ENCODE data around the gene IFI27.

IFI27 gene

DNA sequence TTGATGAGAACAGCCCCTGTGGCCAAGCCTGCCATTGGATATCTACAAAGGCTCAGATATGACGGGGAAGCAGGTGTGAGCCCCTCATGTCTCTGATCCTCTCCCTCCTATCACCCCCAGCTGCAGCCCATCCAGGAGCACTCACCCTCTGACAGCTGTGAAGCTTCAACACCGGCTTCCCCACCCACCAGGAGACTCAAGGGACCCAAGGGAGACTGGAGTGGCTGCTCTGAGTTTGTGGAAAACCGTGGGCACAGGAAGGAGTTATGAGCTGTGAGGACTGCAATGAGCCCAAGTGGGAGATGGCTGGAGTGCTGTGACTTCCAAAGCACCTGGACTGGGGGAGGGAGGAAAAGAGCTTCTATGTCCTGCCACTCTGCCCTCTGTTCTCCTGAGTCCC, 10.9 kb downstream of the IFI27 start:
- DNase-seq (ENCODE audit: low read depth) = no peak
- in situ Hi-C loops (cut with HindIII; ENCODE audit: low sequenced_read_pairs) = loop anchor here (5.0 kb wide), 2 partner anchors 56 to 94 kb away; partner anchors contain the start of gene OTUB2
- H3K4me3 ChIP-seq (ENCODE audit: low read depth, low read length) = no peak overlapping the region
- TF ChIP-seq, protein P1, sequence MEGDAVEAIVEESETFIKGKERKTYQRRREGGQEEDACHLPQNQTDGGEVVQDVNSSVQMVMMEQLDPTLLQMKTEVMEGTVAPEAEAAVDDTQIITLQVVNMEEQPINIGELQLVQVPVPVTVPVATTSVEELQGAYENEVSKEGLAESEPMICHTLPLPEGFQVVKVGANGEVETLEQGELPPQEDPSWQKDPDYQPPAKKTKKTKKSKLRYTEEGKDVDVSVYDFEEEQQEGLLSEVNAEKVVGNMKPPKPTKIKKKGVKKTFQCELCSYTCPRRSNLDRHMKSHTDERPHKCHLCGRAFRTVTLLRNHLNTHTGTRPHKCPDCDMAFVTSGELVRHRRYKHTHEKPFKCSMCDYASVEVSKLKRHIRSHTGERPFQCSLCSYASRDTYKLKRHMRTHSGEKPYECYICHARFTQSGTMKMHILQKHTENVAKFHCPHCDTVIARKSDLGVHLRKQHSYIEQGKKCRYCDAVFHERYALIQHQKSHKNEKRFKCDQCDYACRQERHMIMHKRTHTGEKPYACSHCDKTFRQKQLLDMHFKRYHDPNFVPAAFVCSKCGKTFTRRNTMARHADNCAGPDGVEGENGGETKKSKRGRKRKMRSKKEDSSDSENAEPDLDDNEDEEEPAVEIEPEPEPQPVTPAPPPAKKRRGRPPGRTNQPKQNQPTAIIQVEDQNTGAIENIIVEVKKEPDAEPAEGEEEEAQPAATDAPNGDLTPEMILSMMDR (IDR thresholded peaks at IDR 0.05; ENCODE audit: low read depth, low read length, missing control alignments) = no peak

DNA sequence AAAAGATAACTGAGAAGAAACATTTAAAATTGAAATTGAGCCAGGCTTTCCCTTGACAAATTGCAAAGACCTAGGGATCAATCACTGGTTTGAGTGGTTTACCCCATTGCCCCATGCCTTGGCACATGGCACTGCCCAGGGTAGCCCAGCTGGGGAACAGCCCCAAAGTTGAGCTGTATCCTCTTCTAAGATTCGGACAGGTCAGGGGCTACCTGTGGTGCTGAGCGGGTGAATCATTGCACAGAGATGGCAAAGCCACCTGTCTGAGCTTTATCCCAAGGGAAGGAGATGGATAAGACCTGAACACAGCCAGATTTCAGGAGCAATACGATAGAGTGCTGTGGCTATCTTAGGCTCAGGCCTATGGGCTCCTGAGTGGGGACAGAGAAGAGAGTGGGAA, 11.9 kb downstream of the IFI27 start:
- TF ChIP-seq, protein P1 (IDR thresholded peaks at IDR 0.05; ENCODE audit: low read depth, low read length, missing control alignments) = no peak
- H3K4me3 ChIP-seq (ENCODE audit: low read depth, low read length) = no peak overlapping the region
- in situ Hi-C loops (cut with HindIII; ENCODE audit: low sequenced_read_pairs) = loop anchor here (5.0 kb wide), 2 partner anchors 55 to 95 kb away; partner anchors contain the start of gene OTUB2
- no peak for DNase-seq (ENCODE audit: low read depth)

DNA sequence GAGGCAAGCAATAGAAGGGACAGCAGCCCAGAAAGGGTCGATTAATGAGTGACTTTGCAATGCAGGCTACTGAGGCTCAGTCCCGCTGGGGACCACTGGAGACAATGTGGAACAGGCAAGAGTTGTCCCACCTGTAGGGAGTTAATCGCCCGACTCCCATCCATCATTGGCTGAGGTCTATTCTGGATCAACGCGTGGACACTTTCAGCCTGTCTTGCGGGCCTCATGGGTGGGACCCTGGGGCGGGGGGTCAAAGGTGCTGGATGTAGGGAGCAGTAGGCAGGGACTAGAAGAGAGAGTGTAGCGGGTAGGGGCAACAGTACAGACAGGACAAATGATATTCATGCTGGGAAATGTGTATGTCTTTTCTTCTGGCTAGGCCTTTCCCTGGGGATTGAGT, 12.8 kb downstream of the IFI27 start:
- in situ Hi-C loops (cut with HindIII; ENCODE audit: low sequenced_read_pairs) = loop anchor here (5.0 kb wide), 2 partner anchors 54 to 96 kb away; partner anchors contain the start of gene OTUB2
- TF ChIP-seq, protein P1 (IDR thresholded peaks at IDR 0.05; ENCODE audit: low read depth, low read length, missing control alignments) = no peak
- H3K4me3 ChIP-seq (ENCODE audit: low read depth, low read length) = no peak overlapping the region
- DNase-seq (ENCODE audit: low read depth) = no peak

DNA sequence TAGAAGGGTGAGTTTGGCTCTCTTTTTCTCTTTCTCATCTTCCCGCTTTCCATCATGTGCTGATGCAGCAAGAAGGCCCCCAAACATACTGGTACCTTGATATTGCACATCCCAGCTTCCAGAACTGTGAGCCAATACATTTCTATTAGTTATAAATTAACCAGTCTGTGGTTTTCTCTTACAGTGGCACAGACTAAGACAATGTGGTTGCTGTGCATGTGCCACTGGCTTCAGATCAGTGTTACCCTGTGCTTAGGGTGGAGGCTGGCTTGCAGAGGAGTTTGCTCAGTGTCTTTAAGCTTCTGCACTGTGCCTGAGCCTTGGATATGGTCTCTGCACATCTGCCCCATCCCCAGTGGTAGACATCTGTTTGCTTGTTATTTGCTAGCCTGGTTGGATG, 13.3 kb downstream of the IFI27 start:
- TF ChIP-seq, protein P1 (IDR thresholded peaks at IDR 0.05; ENCODE audit: low read depth, low read length, missing control alignments) = no peak
- H3K4me3 ChIP-seq (ENCODE audit: low read depth, low read length) = no peak overlapping the region
- in situ Hi-C loops (cut with HindIII; ENCODE audit: low sequenced_read_pairs) = loop anchor here (5.0 kb wide), 2 partner anchors 53 to 97 kb away; partner anchors contain the start of gene OTUB2
- DNase-seq (ENCODE audit: low read depth) = no peak

DNA sequence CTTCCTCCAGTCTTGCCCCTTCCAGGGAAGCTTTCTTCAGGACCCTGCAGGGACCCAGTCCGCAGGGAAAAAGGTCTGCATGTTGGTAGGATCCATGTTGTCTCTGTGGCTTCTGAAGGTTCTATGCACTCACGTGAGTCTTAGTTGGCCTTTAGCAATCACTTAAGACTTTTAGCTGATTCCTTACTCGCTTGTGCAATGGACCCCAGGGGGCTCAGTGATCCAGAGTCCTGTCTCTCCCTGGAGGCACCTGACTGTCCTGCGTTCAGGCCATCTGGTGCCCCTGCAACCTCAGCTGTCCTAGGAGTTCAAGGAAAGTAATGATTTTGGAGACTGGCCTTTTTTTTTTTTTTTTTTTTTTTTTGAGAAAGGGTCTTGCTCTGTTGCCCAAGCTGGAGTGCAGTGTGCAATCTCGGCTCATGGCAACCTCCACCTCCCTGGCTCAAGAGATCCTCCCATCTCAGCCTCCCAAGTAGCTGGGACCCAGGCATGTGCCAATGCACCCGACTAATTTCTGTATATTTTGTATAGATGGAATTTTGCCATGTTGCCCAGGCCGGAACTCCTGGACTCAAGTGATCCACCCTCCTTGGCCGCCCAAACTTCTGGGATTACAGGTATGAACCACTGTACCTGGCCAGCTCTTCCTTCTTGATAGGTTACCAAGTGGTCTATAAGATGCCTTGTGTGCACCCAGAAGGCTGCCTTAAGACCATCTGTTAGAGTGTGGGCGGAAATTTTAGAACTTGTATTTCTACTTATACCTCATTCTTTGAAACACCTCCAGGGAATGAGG, 14.2 kb downstream of the IFI27 start:
- in situ Hi-C loops (cut with HindIII; ENCODE audit: low sequenced_read_pairs) = loop anchor here (5.0 kb wide), 2 partner anchors 53 to 97 kb away; partner anchors contain the start of gene OTUB2
- TF ChIP-seq, protein P1 (IDR thresholded peaks at IDR 0.05; ENCODE audit: low read depth, low read length, missing control alignments) = no peak
- H3K4me3 ChIP-seq (ENCODE audit: low read depth, low read length) = no peak overlapping the region
- no peak for DNase-seq (ENCODE audit: low read depth)

DNA sequence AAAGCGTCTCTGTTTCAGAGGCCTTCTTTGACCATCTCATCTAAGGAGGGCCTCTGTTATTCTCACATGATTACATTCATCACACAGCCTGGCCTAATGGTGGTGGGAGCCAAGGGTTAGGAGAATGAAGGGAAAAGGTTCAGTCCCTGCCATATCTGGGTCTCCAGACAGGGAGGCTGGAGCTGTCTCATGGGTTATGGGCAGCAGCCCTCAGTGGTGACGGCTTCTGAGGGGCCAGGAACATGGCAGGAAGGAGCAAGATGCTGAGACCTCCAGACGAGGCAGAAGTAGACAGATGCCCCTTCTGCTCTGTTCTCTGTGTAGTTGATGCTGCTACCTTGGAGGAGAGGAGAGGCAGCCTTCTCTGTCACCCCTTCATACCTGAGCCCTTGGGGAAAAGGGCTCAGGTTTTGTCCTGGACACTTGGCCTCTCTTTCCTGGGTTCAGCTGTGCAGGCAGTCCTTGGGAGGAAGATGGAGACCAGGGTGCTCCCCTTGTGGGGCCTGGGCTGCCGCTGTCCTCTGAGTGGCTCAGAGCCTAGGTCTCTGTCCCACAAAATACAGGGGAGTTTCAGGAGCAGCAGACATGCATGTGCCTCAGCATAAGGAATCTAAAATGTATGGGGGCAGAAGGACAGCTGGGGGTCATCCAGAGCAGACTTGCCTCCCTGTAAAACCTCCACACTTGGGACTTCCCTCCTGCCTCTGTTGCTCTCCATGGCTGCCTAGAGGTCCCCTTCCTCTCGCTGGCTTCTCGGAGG, 15.3 kb downstream of the IFI27 start:
- H3K4me3 ChIP-seq (ENCODE audit: low read depth, low read length) = no peak overlapping the region
- DNase-seq (ENCODE audit: low read depth) = no peak
- TF ChIP-seq, protein P1 (IDR thresholded peaks at IDR 0.05; ENCODE audit: low read depth, low read length, missing control alignments) = no peak
- in situ Hi-C loops (cut with HindIII; ENCODE audit: low sequenced_read_pairs) = no loop called here

Measured in astrocyte of the cerebellum (primary cell).